GM23338 (cell line): ENCODE measurements around the gene GNA12. TPM values are rescaled to one million over a fixed set of nuclear protein-coding genes. Genes with fewer than 3 reads are reported as not detected.

Experiments
- ATAC-seq: fragments of 200-7000 bp; cut with Tn5 transposase; 3 replicates; pipeline ENCODE4 v1.9.1; 2020
- DNase-seq: peaks from one replicate; pipeline ENCODE4 v3.0.0-alpha.2; 2015; ENCODE audit warnings: low spot score
- H2AFZ ChIP-seq: fragments of 200-600 bp; sonication (generic); 2 replicates; pipeline ENCODE4 v1.8.0; 2016; ENCODE audit warnings: antibody characterized with exemption, mild to moderate bottlenecking, moderate library complexity
- H3F3A ChIP-seq: fragments of 200-600 bp; sonication (generic); replicated peaks from 2 replicates; pipeline ENCODE4 v1.8.0; 2017; ENCODE audit warnings: antibody characterized with exemption, mixed run types, low read depth
- H3K27ac ChIP-seq: fragments of 200-600 bp; sonication (generic); 2 replicates; pipeline ENCODE4 v1.6.1; 2016; ENCODE audit warnings: low read depth
- H3K27me3 ChIP-seq: fragments of 200-600 bp; sonication (generic); 2 replicates; pipeline ENCODE4 v1.8.0; 2016; ENCODE audit warnings: mild to moderate bottlenecking, mixed run types, moderate library complexity; ENCODE audit not compliant: insufficient read depth
- H3K36me3 ChIP-seq: fragments of 200-600 bp; sonication (generic); 2 replicates; pipeline ENCODE4 v1.8.0; 2016; ENCODE audit warnings: mild to moderate bottlenecking; ENCODE audit not compliant: insufficient read depth
- H3K4me1 ChIP-seq: fragments of 200-600 bp; sonication (generic); 2 replicates; pipeline ENCODE4 v1.8.0; 2016; ENCODE audit warnings: mild to moderate bottlenecking, moderate library complexity; ENCODE audit not compliant: insufficient read depth
- H3K4me2 ChIP-seq: fragments of 200-600 bp; sonication (generic); 2 replicates; pipeline ENCODE4 v1.7.1; 2017; ENCODE audit warnings: mixed run types
- H3K4me3 ChIP-seq: fragments of 200-600 bp; sonication (generic); 2 replicates; pipeline ENCODE4 v1.6.1; 2016; ENCODE audit warnings: mixed run types
- H3K79me2 ChIP-seq: fragments of 200-600 bp; sonication (generic); replicated peaks from 2 replicates; pipeline ENCODE4 v1.8.0; 2017; ENCODE audit warnings: mild to moderate bottlenecking; ENCODE audit not compliant: insufficient read depth
- H3K9me2 ChIP-seq: fragments of 200-600 bp; sonication (generic); 2 replicates; pipeline ENCODE4 v1.8.0; 2017; ENCODE audit not compliant: insufficient read depth
- H4K20me1 ChIP-seq: fragments of 200-600 bp; sonication (generic); replicated peaks from 2 replicates; pipeline ENCODE4 v1.8.0; 2017; ENCODE audit warnings: mild to moderate bottlenecking; ENCODE audit not compliant: insufficient read depth
- H3K27ac Mint-ChIP-seq: 2 replicates; pipeline ENCODE4 v1.8.0; 2020; ENCODE audit warnings: inconsistent platforms, mild to moderate bottlenecking, moderate library complexity, mixed read lengths
- H3K27me3 Mint-ChIP-seq: 3 replicates; pipeline ENCODE4 v1.8.0; 2022; ENCODE audit warnings: low read depth, mild to moderate bottlenecking, moderate library complexity, mixed read lengths, inconsistent platforms; ENCODE audit not compliant: insufficient read depth, poor library complexity
- H3K36me3 Mint-ChIP-seq: 3 replicates; pipeline ENCODE4 v1.8.0; 2021; ENCODE audit warnings: low read depth, mild to moderate bottlenecking, inconsistent platforms, moderate library complexity, mixed read lengths
- H3K4me1 Mint-ChIP-seq: 3 replicates; pipeline ENCODE4 v1.8.0; 2020; ENCODE audit warnings: mild to moderate bottlenecking, inconsistent platforms, mixed read lengths
- H3K4me3 Mint-ChIP-seq: 3 replicates; pipeline ENCODE4 v1.8.0; 2021; ENCODE audit warnings: moderate library complexity, mild to moderate bottlenecking, inconsistent platforms, mixed read lengths
- H3K9me3 Mint-ChIP-seq: 3 replicates; pipeline ENCODE4 v1.8.0; 2020; ENCODE audit warnings: moderate library complexity, mild to moderate bottlenecking, inconsistent platforms, mixed read lengths
- CREB1 ChIP-seq: fragments of 250-450 bp; sonication (Bioruptor Pico); IDR thresholded peaks from 2 replicates; pipeline ENCODE4 v1.5.0; 2020; ENCODE audit warnings: low read depth, mild to moderate bottlenecking, moderate library complexity
- EZH2phosphoT487 ChIP-seq: fragments of 200-600 bp; sonication (generic); IDR thresholded peaks from one replicate; pipeline ENCODE4 v1.8.1; 2018; ENCODE audit warnings: antibody characterized with exemption; ENCODE audit not compliant: unreplicated experiment
- POLR2AphosphoS5 ChIP-seq: IDR thresholded peaks from 2 replicates; pipeline ENCODE4 v1.6.1; 2016; ENCODE audit warnings: antibody characterized with exemption, low read depth
- ZNF114 ChIP-seq: fragments of 250-450 bp; sonication (Bioruptor Pico); IDR thresholded peaks from 2 replicates; pipeline ENCODE4 v1.5.0; 2020; ENCODE audit warnings: mild to moderate bottlenecking, moderate library complexity
- polyA plus RNA-seq: library from polyadenylated mRNA; unstranded; fragments of >200 nt; fragmentation: Nextera tagmentation; extraction: Ambion mirVana; gene quantifications from 2 replicates; pipeline ENCODE4 v1.2.1, GENCODE V29; 2016
- total RNA-seq: library from RNA; depleted of rRNA; stranded (reverse); fragments of >200 nt; shearing (Covaris generic); gene quantifications from 2 replicates; pipeline ENCODE4 v1.2.3, GENCODE V29; 2014
- TF ChIP-seq, protein P1 (sequence below), 2 experiments: fragments of 200-600 bp in 1 of 2; sonication (generic) in 1 of 2; conservative IDR thresholded peaks; 2 replicates each; pipeline versions ENCODE4 v1.5.1 to v1.6.1; 2016 to 2017; ENCODE audit warnings: antibody characterized with exemption in 2 of 2, low read depth in 2 of 2, mild to moderate bottlenecking in 2 of 2, moderate library complexity in 1 of 2
- TF ChIP-seq, protein P2 (sequence below): IDR thresholded peaks from one replicate; pipeline ENCODE4 v1.6.1; 2018; ENCODE audit warnings: antibody characterized with exemption; ENCODE audit not compliant: unreplicated experiment
- TF ChIP-seq, protein P3 (sequence below): IDR thresholded peaks from 2 replicates; pipeline ENCODE4 v1.6.1; 2016; ENCODE audit warnings: antibody characterized with exemption
- TF ChIP-seq, protein P4 (sequence below): fragments of 250-450 bp; sonication (Bioruptor Pico); IDR thresholded peaks from 2 replicates; pipeline ENCODE4 v1.5.0; 2020; ENCODE audit warnings: mild to moderate bottlenecking, moderate library complexity

Gene GNA12
- total and polyA plus RNA-seq, 2 experiments from 2014 or later, result 24.0 to 87.7 TPM

DNA sequence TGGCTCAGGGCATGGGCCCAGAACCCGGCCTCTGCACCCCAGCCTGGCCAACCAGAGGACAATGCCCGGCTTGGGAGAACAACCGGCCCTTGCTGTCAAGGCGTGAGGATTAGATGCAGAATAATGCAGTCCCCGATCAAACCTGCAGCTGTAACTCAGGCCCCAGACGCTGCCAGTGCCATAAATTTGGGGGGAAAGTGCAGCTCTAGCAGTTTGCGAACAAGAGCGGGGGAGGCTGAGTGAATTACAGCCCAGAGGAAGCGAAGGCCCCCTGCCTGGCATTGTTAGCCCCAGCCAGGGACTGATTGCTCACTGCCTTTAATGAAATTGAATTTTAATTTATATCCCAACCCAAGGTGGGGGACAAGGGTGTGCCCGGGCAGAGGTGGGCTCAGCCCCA, 38.0 kb upstream of the GNA12 start:
- H2AFZ ChIP-seq, result peak overlapping the region; percentile 89; the same call in 1 of the 2 replicates
- H3K4me1 Mint-ChIP-seq, result peaks cover 41% of the 10 kb centered on the region
- no peaks in the 10 kb centered on the region for H3K36me3 ChIP-seq
- H3K4me3 Mint-ChIP-seq, result no peak overlapping the region
- TF ChIP-seq CREB1 (CRISPR knock-in tag) (no peak), POLR2AphosphoS5 (no peak), ZNF114 (CRISPR knock-in tag) (no peak)
- no peaks in the 10 kb centered on the region for H3K36me3 Mint-ChIP-seq
- ATAC-seq, result peak; percentile 19
- H3K27ac ChIP-seq, result no peak overlapping the region
- H3K27me3 ChIP-seq, result no peaks in the 10 kb centered on the region
- H3K79me2 ChIP-seq, result no peaks in the 10 kb centered on the region
- no peak overlapping the region for H3K4me2 ChIP-seq
- peaks cover 16% of the 10 kb centered on the region for H3F3A ChIP-seq
- no peak overlapping the region for H3K4me3 ChIP-seq
- H3K27me3 Mint-ChIP-seq, result peaks cover 10% of the 10 kb centered on the region
- peaks cover 20% of the 10 kb centered on the region for H3K4me1 ChIP-seq
- no peaks in the 10 kb centered on the region for H3K9me3 Mint-ChIP-seq
- no peaks in the 10 kb centered on the region for H4K20me1 ChIP-seq
- DNase-seq, result no peak
- no peaks in the 10 kb centered on the region for H3K9me2 ChIP-seq
- peak overlapping the region; percentile 74; the same call in 1 of the 2 replicates for H3K27ac Mint-ChIP-seq

DNA sequence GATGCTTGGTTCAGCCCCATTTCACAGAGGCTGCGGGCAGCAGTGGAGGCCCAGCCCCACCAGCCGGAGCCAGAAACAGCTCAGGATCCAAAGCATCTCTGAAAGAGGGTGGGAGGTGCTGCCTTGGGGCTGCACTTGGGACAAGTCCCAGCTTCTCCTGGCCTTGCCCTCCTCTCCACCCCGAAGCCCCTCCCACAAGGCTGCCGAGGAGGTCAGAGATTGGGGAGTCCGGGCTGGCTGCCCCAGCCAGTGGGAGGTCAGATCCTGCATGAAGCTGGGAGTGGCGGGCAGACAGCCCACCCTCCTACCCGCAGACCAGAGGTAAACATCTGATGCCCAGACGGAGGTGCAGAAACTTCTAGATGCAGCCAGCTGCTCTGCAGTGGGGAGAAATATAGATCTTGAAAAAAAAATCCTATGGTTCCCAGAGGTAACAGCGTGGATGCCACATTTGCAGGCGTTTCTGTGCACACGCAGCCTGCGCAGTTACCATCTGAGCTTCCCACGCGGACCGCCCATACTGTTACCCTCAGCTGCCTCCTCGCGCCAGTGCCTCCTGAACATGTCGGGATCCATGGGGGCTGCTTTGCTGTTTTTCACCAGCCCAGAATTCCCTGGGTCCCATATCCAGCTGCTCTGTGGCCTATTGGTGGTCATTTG, 36.9 kb upstream of the GNA12 start:
- H2AFZ ChIP-seq, result peak overlapping the region; percentile 66
- H4K20me1 ChIP-seq, result no peaks in the 10 kb centered on the region
- Mint-ChIP-seq H3K27ac (no peak overlapping the region), H3K4me3 (no peak overlapping the region; the same call in 2 of the 3 replicates), H3K27me3 (peaks cover 10% of the 10 kb centered on the region), H3K4me1 (peaks cover 39% of the 10 kb centered on the region), H3K9me3 (no peaks in the 10 kb centered on the region), H3K36me3 (no peaks in the 10 kb centered on the region)
- H3K36me3 ChIP-seq, result no peaks in the 10 kb centered on the region
- peaks cover 16% of the 10 kb centered on the region for H3F3A ChIP-seq
- ATAC-seq, result peak; percentile 81
- no peaks in the 10 kb centered on the region for H3K27me3 ChIP-seq
- no peak overlapping the region for H3K4me3 ChIP-seq
- no peaks in the 10 kb centered on the region for H3K9me2 ChIP-seq
- peak overlapping the region; percentile 38; the same call in 1 of the 2 replicates for H3K4me2 ChIP-seq
- DNase-seq, result peak; percentile 79
- peaks cover 20% of the 10 kb centered on the region for H3K4me1 ChIP-seq
- H3K27ac ChIP-seq, result no peak overlapping the region
- H3K79me2 ChIP-seq, result no peaks in the 10 kb centered on the region
- TF ChIP-seq CREB1 (CRISPR knock-in tag) (no peak), EZH2phosphoT487 (no peak), ZNF114 (CRISPR knock-in tag) (no peak)
- TF ChIP-seq, protein P1, sequence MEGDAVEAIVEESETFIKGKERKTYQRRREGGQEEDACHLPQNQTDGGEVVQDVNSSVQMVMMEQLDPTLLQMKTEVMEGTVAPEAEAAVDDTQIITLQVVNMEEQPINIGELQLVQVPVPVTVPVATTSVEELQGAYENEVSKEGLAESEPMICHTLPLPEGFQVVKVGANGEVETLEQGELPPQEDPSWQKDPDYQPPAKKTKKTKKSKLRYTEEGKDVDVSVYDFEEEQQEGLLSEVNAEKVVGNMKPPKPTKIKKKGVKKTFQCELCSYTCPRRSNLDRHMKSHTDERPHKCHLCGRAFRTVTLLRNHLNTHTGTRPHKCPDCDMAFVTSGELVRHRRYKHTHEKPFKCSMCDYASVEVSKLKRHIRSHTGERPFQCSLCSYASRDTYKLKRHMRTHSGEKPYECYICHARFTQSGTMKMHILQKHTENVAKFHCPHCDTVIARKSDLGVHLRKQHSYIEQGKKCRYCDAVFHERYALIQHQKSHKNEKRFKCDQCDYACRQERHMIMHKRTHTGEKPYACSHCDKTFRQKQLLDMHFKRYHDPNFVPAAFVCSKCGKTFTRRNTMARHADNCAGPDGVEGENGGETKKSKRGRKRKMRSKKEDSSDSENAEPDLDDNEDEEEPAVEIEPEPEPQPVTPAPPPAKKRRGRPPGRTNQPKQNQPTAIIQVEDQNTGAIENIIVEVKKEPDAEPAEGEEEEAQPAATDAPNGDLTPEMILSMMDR (conservative IDR thresholded peaks at IDR 0.05; ENCODE audit: low read depth in 2 of 2), result no peak
- TF ChIP-seq, protein P2, sequence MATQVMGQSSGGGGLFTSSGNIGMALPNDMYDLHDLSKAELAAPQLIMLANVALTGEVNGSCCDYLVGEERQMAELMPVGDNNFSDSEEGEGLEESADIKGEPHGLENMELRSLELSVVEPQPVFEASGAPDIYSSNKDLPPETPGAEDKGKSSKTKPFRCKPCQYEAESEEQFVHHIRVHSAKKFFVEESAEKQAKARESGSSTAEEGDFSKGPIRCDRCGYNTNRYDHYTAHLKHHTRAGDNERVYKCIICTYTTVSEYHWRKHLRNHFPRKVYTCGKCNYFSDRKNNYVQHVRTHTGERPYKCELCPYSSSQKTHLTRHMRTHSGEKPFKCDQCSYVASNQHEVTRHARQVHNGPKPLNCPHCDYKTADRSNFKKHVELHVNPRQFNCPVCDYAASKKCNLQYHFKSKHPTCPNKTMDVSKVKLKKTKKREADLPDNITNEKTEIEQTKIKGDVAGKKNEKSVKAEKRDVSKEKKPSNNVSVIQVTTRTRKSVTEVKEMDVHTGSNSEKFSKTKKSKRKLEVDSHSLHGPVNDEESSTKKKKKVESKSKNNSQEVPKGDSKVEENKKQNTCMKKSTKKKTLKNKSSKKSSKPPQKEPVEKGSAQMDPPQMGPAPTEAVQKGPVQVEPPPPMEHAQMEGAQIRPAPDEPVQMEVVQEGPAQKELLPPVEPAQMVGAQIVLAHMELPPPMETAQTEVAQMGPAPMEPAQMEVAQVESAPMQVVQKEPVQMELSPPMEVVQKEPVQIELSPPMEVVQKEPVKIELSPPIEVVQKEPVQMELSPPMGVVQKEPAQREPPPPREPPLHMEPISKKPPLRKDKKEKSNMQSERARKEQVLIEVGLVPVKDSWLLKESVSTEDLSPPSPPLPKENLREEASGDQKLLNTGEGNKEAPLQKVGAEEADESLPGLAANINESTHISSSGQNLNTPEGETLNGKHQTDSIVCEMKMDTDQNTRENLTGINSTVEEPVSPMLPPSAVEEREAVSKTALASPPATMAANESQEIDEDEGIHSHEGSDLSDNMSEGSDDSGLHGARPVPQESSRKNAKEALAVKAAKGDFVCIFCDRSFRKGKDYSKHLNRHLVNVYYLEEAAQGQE, result no peak
- TF ChIP-seq, protein P3, sequence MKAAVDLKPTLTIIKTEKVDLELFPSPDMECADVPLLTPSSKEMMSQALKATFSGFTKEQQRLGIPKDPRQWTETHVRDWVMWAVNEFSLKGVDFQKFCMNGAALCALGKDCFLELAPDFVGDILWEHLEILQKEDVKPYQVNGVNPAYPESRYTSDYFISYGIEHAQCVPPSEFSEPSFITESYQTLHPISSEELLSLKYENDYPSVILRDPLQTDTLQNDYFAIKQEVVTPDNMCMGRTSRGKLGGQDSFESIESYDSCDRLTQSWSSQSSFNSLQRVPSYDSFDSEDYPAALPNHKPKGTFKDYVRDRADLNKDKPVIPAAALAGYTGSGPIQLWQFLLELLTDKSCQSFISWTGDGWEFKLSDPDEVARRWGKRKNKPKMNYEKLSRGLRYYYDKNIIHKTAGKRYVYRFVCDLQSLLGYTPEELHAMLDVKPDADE, result no peak
- TF ChIP-seq, protein P4, sequence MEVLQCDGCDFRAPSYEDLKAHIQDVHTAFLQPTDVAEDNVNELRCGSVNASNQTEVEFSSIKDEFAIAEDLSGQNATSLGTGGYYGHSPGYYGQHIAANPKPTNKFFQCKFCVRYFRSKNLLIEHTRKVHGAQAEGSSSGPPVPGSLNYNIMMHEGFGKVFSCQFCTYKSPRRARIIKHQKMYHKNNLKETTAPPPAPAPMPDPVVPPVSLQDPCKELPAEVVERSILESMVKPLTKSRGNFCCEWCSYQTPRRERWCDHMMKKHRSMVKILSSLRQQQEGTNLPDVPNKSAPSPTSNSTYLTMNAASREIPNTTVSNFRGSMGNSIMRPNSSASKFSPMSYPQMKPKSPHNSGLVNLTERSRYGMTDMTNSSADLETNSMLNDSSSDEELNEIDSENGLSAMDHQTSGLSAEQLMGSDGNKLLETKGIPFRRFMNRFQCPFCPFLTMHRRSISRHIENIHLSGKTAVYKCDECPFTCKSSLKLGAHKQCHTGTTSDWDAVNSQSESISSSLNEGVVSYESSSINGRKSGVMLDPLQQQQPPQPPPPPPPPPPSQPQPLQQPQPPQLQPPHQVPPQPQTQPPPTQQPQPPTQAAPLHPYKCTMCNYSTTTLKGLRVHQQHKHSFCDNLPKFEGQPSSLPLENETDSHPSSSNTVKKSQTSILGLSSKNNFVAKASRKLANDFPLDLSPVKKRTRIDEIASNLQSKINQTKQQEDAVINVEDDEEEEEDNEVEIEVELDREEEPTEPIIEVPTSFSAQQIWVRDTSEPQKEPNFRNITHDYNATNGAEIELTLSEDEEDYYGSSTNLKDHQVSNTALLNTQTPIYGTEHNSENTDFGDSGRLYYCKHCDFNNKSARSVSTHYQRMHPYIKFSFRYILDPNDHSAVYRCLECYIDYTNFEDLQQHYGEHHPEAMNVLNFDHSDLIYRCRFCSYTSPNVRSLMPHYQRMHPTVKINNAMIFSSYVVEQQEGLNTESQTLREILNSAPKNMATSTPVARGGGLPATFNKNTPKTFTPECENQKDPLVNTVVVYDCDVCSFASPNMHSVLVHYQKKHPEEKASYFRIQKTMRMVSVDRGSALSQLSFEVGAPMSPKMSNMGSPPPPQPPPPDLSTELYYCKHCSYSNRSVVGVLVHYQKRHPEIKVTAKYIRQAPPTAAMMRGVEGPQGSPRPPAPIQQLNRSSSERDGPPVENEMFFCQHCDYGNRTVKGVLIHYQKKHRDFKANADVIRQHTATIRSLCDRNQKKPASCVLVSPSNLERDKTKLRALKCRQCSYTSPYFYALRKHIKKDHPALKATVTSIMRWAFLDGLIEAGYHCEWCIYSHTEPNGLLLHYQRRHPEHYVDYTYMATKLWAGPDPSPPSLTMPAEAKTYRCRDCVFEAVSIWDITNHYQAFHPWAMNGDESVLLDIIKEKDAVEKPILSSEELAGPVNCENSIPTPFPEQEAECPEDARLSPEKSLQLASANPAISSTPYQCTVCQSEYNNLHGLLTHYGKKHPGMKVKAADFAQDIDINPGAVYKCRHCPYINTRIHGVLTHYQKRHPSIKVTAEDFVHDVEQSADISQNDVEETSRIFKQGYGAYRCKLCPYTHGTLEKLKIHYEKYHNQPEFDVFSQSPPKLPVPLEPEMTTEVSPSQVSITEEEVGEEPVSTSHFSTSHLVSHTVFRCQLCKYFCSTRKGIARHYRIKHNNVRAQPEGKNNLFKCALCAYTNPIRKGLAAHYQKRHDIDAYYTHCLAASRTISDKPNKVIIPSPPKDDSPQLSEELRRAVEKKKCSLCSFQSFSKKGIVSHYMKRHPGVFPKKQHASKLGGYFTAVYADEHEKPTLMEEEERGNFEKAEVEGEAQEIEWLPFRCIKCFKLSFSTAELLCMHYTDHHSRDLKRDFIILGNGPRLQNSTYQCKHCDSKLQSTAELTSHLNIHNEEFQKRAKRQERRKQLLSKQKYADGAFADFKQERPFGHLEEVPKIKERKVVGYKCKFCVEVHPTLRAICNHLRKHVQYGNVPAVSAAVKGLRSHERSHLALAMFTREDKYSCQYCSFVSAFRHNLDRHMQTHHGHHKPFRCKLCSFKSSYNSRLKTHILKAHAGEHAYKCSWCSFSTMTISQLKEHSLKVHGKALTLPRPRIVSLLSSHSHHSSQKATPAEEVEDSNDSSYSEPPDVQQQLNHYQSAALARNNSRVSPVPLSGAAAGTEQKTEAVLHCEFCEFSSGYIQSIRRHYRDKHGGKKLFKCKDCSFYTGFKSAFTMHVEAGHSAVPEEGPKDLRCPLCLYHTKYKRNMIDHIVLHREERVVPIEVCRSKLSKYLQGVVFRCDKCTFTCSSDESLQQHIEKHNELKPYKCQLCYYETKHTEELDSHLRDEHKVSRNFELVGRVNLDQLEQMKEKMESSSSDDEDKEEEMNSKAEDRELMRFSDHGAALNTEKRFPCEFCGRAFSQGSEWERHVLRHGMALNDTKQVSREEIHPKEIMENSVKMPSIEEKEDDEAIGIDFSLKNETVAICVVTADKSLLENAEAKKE (CRISPR knock-in tag), result no peak
